Liver (tissue), 9 donors: Measurements from ENCODE around the gene NUAK1. TPM values are rescaled to one million over a fixed set of nuclear protein-coding genes. Genes with fewer than 3 reads are reported as not detected.

Experiments
- DNase-seq: peaks from one replicate; pipeline ENCODE4 v3.0.0-alpha.2; 2017; ENCODE audit warnings: low spot score
- H3K27ac ChIP-seq, 2 donors: one replicate each; pipeline ENCODE4 v1.7.0; 2013; ENCODE audit warnings: inconsistent platforms in 2 of 2, low read length in 2 of 2, control low read depth in 1 of 2, low read depth in 1 of 2, mild to moderate bottlenecking in 1 of 2
- H3K27me3 ChIP-seq, 4 donors: one replicate each; pipeline versions ENCODE4 v1.6.1 to v1.7.0; 2013; ENCODE audit warnings: low read length in 3 of 4, inconsistent platforms in 1 of 4, mild to moderate bottlenecking in 1 of 4, moderate library complexity in 1 of 4; ENCODE audit not compliant: control insufficient read depth in 4 of 4, insufficient read depth in 4 of 4
- H3K36me3 ChIP-seq, 4 donors: one replicate each; pipeline versions ENCODE4 v1.6.1 to v1.7.0; 2013; ENCODE audit warnings: low read length in 3 of 4, mild to moderate bottlenecking in 3 of 4, low read depth in 1 of 4, moderate library complexity in 1 of 4; ENCODE audit not compliant: control insufficient read depth in 4 of 4, insufficient read depth in 3 of 4
- H3K4me1 ChIP-seq, 4 donors: one replicate each; pipeline versions ENCODE4 v1.6.1 to v1.7.0; 2013; ENCODE audit warnings: low read length in 3 of 4, mild to moderate bottlenecking in 3 of 4, moderate library complexity in 1 of 4; ENCODE audit not compliant: control insufficient read depth in 4 of 4, insufficient read depth in 4 of 4
- H3K4me3 ChIP-seq, 3 donors: one replicate each; pipeline versions ENCODE4 v1.6.1 to v1.7.0; 2013; ENCODE audit warnings: low read length in 3 of 3, control low read depth in 1 of 3, low read depth in 1 of 3, mild to moderate bottlenecking in 1 of 3
- H3K9ac ChIP-seq, 2 donors: one replicate each; pipeline ENCODE4 v1.7.0; 2013; ENCODE audit warnings: low read length in 2 of 2, mild to moderate bottlenecking in 2 of 2, moderate library complexity in 2 of 2, control low read depth in 1 of 2, low read depth in 1 of 2
- H3K9me3 ChIP-seq, 4 donors: one replicate each; pipeline versions ENCODE4 v1.6.1 to v1.7.0; 2013; ENCODE audit warnings: low read length in 3 of 4; ENCODE audit not compliant: control insufficient read depth in 4 of 4
- ATF3 ChIP-seq: IDR thresholded peaks from 2 replicates; pipeline ENCODE4 v1.6.1; 2016; ENCODE audit warnings: antibody characterized with exemption
- EGR1 ChIP-seq, 2 donors: IDR thresholded peaks; 2 replicates each; pipeline ENCODE4 v1.6.1; 2016 to 2018; ENCODE audit warnings: antibody characterized with exemption in 2 of 2, low read depth in 2 of 2
- FOXA2 ChIP-seq: IDR thresholded peaks from 2 replicates; pipeline ENCODE4 v1.6.1; 2016; ENCODE audit warnings: antibody characterized with exemption
- GABPA ChIP-seq, 2 donors: IDR thresholded peaks in 1 of 2; conservative IDR thresholded peaks in 1 of 2; 2 replicates each; pipeline ENCODE4 v1.6.1; 2016; ENCODE audit warnings: antibody characterized with exemption in 2 of 2, mild to moderate bottlenecking in 1 of 2, moderate library complexity in 1 of 2
- HNF4G ChIP-seq: IDR thresholded peaks from 2 replicates; pipeline ENCODE4 v1.6.1; 2016; ENCODE audit warnings: antibody characterized with exemption
- NR2F2 ChIP-seq: IDR thresholded peaks from 2 replicates; pipeline ENCODE4 v1.6.1; 2016; ENCODE audit warnings: antibody characterized with exemption
- RAD21 ChIP-seq, 2 donors: IDR thresholded peaks; 2 replicates each; pipeline ENCODE4 v1.6.1; 2016; ENCODE audit warnings: antibody characterized with exemption in 2 of 2, mild to moderate bottlenecking in 2 of 2
- REST ChIP-seq: IDR thresholded peaks from 2 replicates; pipeline ENCODE4 v1.6.1; 2016; ENCODE audit warnings: antibody characterized with exemption, mild to moderate bottlenecking
- RXRA ChIP-seq, 2 donors: IDR thresholded peaks; 2 replicates each; pipeline ENCODE4 v1.6.1; 2017 to 2018; ENCODE audit warnings: antibody characterized with exemption in 2 of 2, mild to moderate bottlenecking in 1 of 2
- SP1 ChIP-seq: IDR thresholded peaks from 2 replicates; pipeline ENCODE4 v1.6.1; 2018; ENCODE audit warnings: antibody characterized with exemption, mild to moderate bottlenecking
- TAF1 ChIP-seq: conservative IDR thresholded peaks from 2 replicates; pipeline ENCODE4 v1.6.1; 2016; ENCODE audit warnings: antibody characterized with exemption, mild to moderate bottlenecking
- ZBTB33 ChIP-seq: IDR thresholded peaks from 2 replicates; pipeline ENCODE4 v1.6.1; 2016; ENCODE audit warnings: antibody characterized with exemption
- WGBS: extraction: QIAGEN DNeasy Blood & Tissue Kit; methylation state at CpG from one replicate; pipeline ENCODE4 v1.1.7; 2013; 5-methylcytosine and 5-hydroxymethylcytosine counted together
- polyA plus RNA-seq, 2 donors: library from polyadenylated mRNA; stranded (reverse) in 1 of 2; unstranded in 1 of 2; fragments of 200-250 nt in 1 of 2; fragments of >200 nt in 1 of 2; fragmentation: Nextera tagmentation in 1 of 2; extraction: Ambion mirVana in 1 of 2; gene quantifications; one replicate each; pipeline versions ENCODE4 v1.2.1 to v1.2.3, GENCODE V29; 2013 to 2015
- total RNA-seq, 2 donors: library from RNA; depleted of rRNA; stranded (reverse); fragments of >200 nt; gene quantifications; one replicate each; pipeline ENCODE4 v1.2.3, GENCODE V29; 2014
- donor health status: healthy.
- donor health status: healthy.
- donor health status: healthy.
- donor health status: healthy.
- donor health status: healthy.

The NUAK1 gene
- total and polyA plus RNA-seq, 4 donors = 2.5 to 9.3 (median 3.9) TPM

GRCh38 chr12:106068296-106068695, 70.5 kb downstream of the NUAK1 start:
- H3K27me3 ChIP-seq = no peaks in the 10 kb centered on the region
- TF ChIP-seq RAD21 (IDR thresholded peaks at IDR 0.05) (no peak), NR2F2 (no peak), ATF3 (no peak), REST (no peak), FOXA2 (no peak), ZBTB33 (no peak), RXRA (IDR thresholded peaks at IDR 0.05) (no peak), EGR1 (IDR thresholded peaks at IDR 0.05; ENCODE audit: low read depth in 2 of 2) (no peak), TAF1 (no peak), HNF4G (no peak)
- peaks cover 0 to 14% (median 11%) of the 10 kb centered on the region in 4 donors for H3K36me3 ChIP-seq
- no peak overlapping the region for H3K4me3 ChIP-seq
- peaks cover 2 to 10% (median 7%) of the 10 kb centered on the region in 4 donors for H3K4me1 ChIP-seq
- whole genome bisulfite sequencing = 95% methylated on average over 3 of the region's 3 CpGs
- no peak overlapping the region for H3K9ac ChIP-seq
- no peak for DNase-seq
- H3K9me3 ChIP-seq = no peaks in the 10 kb centered on the region
- H3K27ac ChIP-seq = no peak overlapping the region

- Histone ChIP-seq H3K9me3 (no peaks in the 10 kb centered on the region), H3K27me3 (no peaks in the 10 kb centered on the region), H3K4me3 (no peak overlapping the region), H3K9ac (no peak overlapping the region), H3K27ac (no peak overlapping the region), H3K4me1 (peaks cover 2 to 10% (median 7%) of the 10 kb centered on the region in 4 donors), H3K36me3 (peaks cover 0 to 14% (median 11%) of the 10 kb centered on the region in 4 donors)
- 95% methylated on average over 15 of the region's 15 CpGs for WGBS
- DNase-seq = no peak
- no peak for TF ChIP-seq GABPA (IDR thresholded peaks at IDR 0.05 in 1 of 2, conservative IDR thresholded peaks at IDR 0.05 in 1 of 2)
- no peak for TF ChIP-seq SP1
- TF ChIP-seq FOXA2 = no peak
Observed at GRCh38 chr12:106067606-106068205, 71.0 kb downstream of the NUAK1 start.
